ENCODE measurements around the gene TMEM178A.
"Not testable (repeated sequence)": the region's sequence is repeated elsewhere in the genome, so short reads cannot be mapped to it uniquely, and the experiment has no call there.

Gene TMEM178A

DNA sequence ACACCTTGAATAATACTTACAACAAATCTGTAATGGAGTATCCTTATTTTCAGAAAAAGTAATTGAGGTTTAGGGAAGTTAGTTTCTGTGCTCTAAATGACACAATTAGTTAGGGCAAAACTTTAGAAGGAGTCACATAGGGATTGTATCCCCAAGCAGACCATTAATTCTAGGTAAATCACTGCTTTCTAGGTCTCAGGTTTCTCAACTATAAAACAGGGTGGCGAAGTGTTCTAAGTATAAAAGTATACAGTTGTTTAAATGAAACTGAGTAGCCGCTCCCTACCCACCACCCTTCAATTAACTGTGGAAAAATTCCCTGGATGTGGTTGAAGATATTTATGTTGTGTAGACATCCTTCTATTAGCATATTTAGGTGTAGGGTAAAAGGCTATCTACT, 19.9 kb upstream of the TMEM178A start:
- H3K4me3 ChIP-seq (ENCODE audit: low read length) = no peak overlapping the region
- no peak for DNase-seq (ENCODE audit: low read depth, low spot score)

- H3K4me3 ChIP-seq (ENCODE audit: low read length) = no peak overlapping the region
- DNase-seq (ENCODE audit: low read depth, low spot score) = no peak
Measured at GRCh38 chr2:39646267-39646666, 19.4 kb upstream of the TMEM178A start.

DNA sequence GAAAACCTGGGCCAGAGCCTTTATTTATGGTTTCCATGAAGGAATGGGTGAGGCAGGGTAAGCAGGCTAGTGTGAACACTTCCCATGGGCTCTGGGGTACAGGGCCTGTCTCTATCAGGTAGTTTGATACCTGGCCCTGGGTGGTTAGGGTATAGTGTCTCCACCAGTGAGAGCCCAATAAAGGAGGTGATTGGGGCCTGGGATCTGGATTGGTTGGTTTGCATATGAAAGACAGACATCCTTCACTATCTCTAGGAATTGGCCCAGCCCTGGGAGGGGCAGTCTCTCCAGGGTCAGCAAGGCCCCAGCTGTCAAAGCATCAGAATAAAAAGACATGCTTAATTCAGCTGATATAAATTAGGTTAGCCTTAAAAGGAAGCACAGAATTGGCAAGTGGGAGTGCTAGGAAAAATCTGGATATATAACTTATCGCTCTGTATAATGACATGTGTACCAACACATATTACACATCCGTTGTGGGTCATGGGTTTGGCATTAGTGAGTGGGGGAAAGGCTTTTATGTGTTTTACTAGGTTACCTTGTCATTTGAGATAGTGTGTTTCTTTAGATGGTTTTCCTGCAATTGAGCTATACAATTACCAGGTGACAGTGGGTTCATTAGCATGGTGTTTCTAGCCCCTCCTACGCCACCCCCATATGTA, 18.5 kb upstream of the TMEM178A start:
- DNase-seq (ENCODE audit: low read depth, low spot score) = no peak
- H3K4me3 ChIP-seq (ENCODE audit: low read length) = no peak overlapping the region

DNA sequence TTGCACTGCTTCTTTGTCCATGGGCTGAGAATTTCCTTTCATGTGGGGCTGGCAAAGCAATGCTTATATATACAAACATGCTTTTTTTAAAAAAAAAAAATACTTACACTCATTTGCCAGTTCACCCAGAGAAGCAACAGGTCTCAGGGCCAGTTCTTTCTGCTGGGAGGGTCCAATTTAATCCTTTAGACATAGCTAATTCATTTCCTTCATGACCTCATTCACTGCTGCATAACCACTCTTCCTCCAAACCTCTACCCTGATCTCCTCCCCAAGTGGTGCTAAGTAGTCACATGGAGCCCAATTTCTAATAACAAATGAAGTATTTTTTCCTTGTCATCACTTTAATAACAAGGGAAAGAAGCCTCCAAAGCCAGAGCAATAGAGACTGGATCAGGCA, 17.1 kb upstream of the TMEM178A start:
- DNase-seq (ENCODE audit: low read depth, low spot score) = no peak
- H3K4me3 ChIP-seq (ENCODE audit: low read length) = no peak overlapping the region

GRCh38 chr2:39649511-39649910, 16.2 kb upstream of the TMEM178A start:
- no peak overlapping the region for H3K4me3 ChIP-seq (ENCODE audit: low read length)
- no peak for DNase-seq (ENCODE audit: low read depth, low spot score)

DNA sequence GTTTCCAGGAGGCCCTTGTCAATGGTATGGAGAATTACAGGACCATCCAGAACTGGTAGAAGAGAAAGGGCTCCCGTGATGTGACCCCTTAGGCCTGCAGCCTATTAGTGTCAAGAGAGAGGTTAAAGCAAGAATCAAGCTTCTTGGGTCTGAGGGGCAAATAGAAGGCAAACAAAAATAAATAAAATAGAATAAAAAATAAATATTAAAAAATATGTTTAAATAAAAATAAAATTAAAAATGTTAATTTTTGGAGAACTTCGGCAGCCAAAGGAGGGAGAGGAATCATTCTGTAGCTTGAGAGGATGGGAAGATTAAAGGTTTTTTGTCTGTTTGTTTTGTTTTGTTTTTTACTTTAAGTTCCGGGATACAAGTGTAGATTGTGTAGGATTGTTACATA, 15.2 kb upstream of the TMEM178A start:
- DNase-seq (ENCODE audit: low read depth, low spot score) = no peak
- no peak overlapping the region for H3K4me3 ChIP-seq (ENCODE audit: low read length)

- H3K4me3 ChIP-seq (ENCODE audit: low read length); DNase-seq (ENCODE audit: low read depth, low spot score): not testable (repeated sequence)
Measured at GRCh38 chr2:39656215-39656614, 9.5 kb upstream of the TMEM178A start.

- no peak overlapping the region for H3K4me3 ChIP-seq (ENCODE audit: low read length)
- no peak for DNase-seq (ENCODE audit: low read depth, low spot score)
Measured at GRCh38 chr2:39657287-39657937, 8.3 kb upstream of the TMEM178A start.

- no peak overlapping the region for H3K4me3 ChIP-seq (ENCODE audit: low read length)
- no peak for DNase-seq (ENCODE audit: low read depth, low spot score)
Measured at GRCh38 chr2:39658371-39658770, 7.3 kb upstream of the TMEM178A start.

DNA sequence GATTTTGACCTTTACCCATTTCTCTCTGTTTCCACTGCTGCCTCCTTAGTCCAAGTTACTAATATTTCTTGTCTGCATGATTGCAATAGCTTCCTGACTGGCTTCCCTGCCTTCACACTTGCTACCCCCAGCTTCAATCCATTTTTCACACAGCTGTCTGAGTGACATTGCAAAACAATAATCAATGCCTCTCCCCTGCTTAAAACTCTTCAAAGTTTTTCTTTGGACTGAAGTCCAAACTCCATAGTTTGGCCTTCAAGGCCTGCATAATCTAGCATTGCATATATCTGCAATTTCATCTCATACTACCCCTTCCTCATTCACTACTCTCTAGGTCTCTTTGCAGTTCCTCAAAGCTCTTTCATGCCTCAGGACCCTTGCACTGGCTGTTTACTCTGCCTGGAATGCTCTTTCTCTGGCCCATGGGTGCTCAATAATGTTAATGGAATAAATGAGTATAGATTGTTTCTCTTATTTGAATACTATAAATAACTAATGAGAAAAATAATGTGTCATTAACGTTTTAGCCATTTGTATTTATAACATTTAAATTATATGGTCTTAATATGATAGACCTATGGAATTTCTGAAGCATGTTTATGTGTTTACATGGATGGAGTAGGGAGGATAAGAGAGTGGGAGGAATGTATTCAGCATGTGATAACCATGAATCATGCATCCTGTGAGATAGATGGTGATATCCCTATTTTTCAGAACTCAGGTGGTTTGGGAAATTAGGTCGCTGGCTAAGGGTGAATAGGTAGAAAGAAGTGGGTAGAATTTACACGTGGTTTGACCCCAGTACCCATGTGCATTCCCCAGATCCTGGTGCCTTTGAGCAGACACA, 5.7 kb upstream of the TMEM178A start:
- no peak for DNase-seq (ENCODE audit: low read depth, low spot score)
- no peak overlapping the region for H3K4me3 ChIP-seq (ENCODE audit: low read length)

GRCh38 chr2:39660612-39661236, 5.0 kb upstream of the TMEM178A start:
- peak; percentile 65 for DNase-seq (ENCODE audit: low read depth, low spot score)

DNA sequence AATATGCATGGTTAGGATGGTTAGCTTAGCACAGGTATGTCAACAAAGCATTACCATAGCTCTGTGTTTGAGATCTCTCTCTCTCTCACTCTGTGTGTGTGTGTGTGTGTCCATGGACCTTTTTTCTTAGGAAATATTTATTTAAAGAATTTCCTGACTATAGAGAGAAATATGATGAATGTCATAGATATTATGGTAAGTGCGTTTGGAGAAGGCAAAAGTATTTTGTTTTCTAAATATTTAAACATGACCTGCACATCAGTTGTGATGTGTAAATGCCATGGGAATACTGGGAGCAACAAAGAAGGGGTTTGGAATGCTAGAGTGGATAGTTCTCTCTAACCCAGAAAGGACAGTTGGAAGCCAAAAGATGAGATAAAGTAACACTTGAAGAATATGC, 3.9 kb upstream of the TMEM178A start:
- no peak overlapping the region for H3K4me3 ChIP-seq (ENCODE audit: low read length)
- DNase-seq (ENCODE audit: low read depth, low spot score) = no peak

More at GRCh38 chr2:39660612-39661236, 5.0 kb upstream of the TMEM178A start:
- no peak overlapping the region for H3K4me3 ChIP-seq (ENCODE audit: low read length)

- DNase-seq (ENCODE audit: low read depth, low spot score) = no peak
Measured at GRCh38 chr2:39663187-39663930, 2.4 kb upstream of the TMEM178A start.

GRCh38 chr2:39664232-39664887, 1.4 kb upstream of the TMEM178A start:
- no peak for DNase-seq (ENCODE audit: low read depth, low spot score)
- H3K4me3 ChIP-seq (ENCODE audit: low read length) = no peak overlapping the region

More at GRCh38 chr2:39663187-39663930, 2.4 kb upstream of the TMEM178A start:
- no peak overlapping the region for H3K4me3 ChIP-seq (ENCODE audit: low read length)

- no peak overlapping the region for H3K4me3 ChIP-seq (ENCODE audit: low read length)
- DNase-seq (ENCODE audit: low read depth, low spot score) = no peak
Measured at GRCh38 chr2:39664888-39665591, 677 bp upstream of the TMEM178A start.

- no peak for DNase-seq (ENCODE audit: low read depth, low spot score)
Measured at GRCh38 chr2:39666491-39667101, 879 bp downstream of the TMEM178A start.

DNA sequence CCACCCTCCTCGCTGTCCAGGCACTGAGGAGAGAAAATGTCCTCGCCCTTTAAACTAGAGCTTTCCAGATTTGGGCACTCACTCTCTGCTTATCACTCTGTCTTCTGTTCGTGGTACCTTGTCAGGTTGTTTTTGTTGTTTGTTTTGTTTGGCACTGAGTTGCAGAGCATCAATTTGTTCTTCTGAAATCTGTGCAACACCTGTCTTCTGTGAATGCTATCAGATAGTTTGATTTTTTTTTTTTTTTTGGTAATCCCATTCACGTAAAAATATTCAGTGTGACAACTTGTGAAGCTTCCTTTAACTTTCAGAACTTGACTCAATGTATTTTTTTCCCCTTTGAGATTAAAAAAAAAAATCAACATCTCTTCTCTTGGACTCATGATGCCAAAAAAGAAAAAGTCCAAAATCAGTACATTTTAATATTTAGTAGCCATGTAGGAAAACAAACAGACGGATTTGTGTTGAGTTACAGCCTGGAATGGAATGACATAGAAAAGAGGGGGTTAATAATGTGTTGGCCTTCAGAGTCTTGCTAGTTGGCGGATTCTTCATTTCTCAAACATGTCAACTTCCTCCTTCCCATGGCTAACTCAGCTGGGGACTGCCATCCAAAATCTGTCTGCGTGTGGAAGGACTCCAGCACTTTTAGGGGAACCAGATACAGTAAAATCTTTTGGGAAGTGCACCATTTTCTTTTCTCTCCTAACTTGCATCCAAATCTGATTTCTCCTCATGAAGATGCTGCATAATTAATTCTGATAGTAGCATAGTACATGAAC, 1.6 kb downstream of the TMEM178A start:
- H3K4me3 ChIP-seq (ENCODE audit: low read length) = no peak overlapping the region
- DNase-seq (ENCODE audit: low read depth, low spot score) = no peak

More at GRCh38 chr2:39666491-39667101, 879 bp downstream of the TMEM178A start:
- no peak overlapping the region for H3K4me3 ChIP-seq (ENCODE audit: low read length)
